ENCODE data around the gene NACA2. TPM values are rescaled to one million over a fixed set of nuclear protein-coding genes. Genes with fewer than 3 reads are reported as not detected.

NACA2 gene
- total RNA-seq, 3 donors from 2014 or later: not detected

DNA sequence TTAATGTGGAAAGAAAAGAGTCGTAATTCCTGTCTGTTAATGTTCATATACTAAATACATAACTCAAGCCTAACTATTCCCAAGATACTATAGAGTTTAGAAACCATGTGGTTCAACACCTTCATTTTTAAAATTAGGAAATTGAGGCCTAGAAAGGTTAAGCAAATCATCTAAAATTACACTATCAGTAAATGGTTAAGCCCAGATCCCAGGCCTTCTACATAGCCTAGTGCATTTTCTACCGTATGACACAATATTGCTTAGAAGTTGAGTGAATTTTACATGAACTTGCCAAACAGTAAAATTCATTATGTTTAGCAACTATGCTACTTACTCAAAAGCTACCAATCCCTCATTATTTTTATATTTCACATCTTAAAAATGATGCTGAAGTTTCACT lies 6.8 kb downstream of the NACA2 start:
- no peaks in the 10 kb centered on the region for H3K36me3 ChIP-seq
- no peak for DNase-seq (ENCODE audit: low spot score in 2 of 2)
- no peaks in the 10 kb centered on the region for H3K27me3 ChIP-seq
- intact Hi-C loops (cut with DNase I; ENCODE audit: low total_unique reads): no loop called here
- TF ChIP-seq POLR2A (IDR thresholded peaks at IDR 0.05) (no peak), POLR2AphosphoS5 (IDR thresholded peaks at IDR 0.05) (no peak)
- TF ChIP-seq, protein P1, sequence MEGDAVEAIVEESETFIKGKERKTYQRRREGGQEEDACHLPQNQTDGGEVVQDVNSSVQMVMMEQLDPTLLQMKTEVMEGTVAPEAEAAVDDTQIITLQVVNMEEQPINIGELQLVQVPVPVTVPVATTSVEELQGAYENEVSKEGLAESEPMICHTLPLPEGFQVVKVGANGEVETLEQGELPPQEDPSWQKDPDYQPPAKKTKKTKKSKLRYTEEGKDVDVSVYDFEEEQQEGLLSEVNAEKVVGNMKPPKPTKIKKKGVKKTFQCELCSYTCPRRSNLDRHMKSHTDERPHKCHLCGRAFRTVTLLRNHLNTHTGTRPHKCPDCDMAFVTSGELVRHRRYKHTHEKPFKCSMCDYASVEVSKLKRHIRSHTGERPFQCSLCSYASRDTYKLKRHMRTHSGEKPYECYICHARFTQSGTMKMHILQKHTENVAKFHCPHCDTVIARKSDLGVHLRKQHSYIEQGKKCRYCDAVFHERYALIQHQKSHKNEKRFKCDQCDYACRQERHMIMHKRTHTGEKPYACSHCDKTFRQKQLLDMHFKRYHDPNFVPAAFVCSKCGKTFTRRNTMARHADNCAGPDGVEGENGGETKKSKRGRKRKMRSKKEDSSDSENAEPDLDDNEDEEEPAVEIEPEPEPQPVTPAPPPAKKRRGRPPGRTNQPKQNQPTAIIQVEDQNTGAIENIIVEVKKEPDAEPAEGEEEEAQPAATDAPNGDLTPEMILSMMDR (IDR thresholded peaks at IDR 0.05): no peak
- H3K4me3 ChIP-seq: no peak overlapping the region
- no peaks in the 10 kb centered on the region for H3K4me1 ChIP-seq
- no peaks in the 10 kb centered on the region for H3K9me3 ChIP-seq
- no peak overlapping the region for H3K27ac ChIP-seq

DNA sequence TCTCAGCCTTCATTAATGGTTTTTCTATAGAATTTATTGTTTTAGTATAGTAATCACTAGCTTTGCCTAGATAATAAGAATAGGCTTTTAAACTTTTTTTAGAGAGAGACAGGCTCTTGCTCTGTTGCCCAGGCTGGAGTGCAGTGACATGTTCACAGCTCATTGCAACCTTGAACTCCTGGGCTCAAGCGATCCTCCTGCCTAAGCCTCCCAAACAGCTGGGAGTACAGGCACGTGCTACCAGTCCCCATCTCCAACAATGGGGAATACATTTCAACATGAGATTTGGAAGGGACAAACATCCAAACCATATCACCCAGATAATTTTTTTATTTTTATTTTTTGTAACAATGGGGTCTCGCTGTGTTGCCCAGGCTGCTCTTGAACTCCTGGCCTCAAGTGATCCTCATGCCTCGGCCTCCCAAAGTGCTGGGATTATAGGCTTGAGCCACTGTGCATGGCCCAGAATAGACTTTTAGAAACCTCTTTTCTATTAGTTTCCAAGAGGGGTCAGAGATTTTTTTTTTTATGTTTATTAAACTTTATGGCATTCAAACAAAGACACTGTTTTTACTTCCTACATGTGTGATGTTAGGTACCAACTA lies 7.3 kb downstream of the NACA2 start:
- Histone ChIP-seq H3K9me3 (no peaks in the 10 kb centered on the region), H3K36me3 (no peaks in the 10 kb centered on the region), H3K27me3 (no peaks in the 10 kb centered on the region), H3K27ac (no peak overlapping the region), H3K4me3 (no peak overlapping the region), H3K4me1 (no peaks in the 10 kb centered on the region)
- intact Hi-C loops (cut with DNase I; ENCODE audit: low total_unique reads): no loop called here
- TF ChIP-seq POLR2A (IDR thresholded peaks at IDR 0.05): no peak
- TF ChIP-seq, protein P1 (IDR thresholded peaks at IDR 0.05): no peak
- DNase-seq (ENCODE audit: low spot score in 2 of 2): no peak

DNA sequence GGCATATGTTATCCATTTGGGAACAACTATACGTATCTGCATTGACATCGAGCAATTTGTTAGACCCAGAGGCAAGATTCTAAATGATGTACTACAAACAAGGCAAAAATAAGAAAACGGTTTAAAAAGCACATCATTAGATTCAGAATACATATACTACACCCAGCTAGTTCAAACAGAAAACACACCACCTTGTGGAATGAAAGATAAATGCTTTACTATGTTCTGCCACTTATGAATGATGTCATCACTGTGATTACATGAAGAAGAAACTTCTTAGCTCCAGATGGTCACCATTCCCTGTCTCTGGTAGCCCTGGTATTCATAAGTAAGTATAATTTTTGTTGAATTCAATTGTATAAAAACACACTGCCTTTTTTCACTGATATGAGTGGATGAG lies 7.8 kb downstream of the NACA2 start:
- Histone ChIP-seq H3K4me3 (no peak overlapping the region), H3K4me1 (no peaks in the 10 kb centered on the region), H3K27me3 (no peaks in the 10 kb centered on the region), H3K27ac (no peak overlapping the region), H3K36me3 (no peaks in the 10 kb centered on the region), H3K9me3 (no peaks in the 10 kb centered on the region)
- no peak for DNase-seq (ENCODE audit: low spot score in 2 of 2)
- TF ChIP-seq POLR2A (IDR thresholded peaks at IDR 0.05) (no peak), POLR2AphosphoS5 (IDR thresholded peaks at IDR 0.05) (no peak)
- TF ChIP-seq, protein P1 (IDR thresholded peaks at IDR 0.05): no peak
- intact Hi-C loops (cut with DNase I; ENCODE audit: low total_unique reads): no loop called here

DNA sequence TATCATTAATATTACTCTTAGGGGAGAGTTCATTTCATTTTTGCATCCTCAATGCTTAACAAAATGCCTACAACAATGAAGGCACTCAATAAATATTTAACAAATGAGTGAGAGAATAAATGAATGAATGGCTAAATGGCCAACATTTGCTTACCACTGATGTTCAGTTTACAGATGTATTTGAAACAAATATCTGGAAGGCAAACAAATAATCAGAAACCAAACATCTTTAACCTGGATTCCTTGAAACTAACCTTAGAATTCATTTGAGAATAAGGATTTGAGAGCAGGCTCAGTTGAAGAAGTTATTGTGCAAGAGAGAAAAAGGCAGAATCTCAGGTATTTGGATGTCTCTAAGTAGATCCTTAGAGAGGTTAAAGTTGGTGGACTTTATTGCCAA lies 8.4 kb downstream of the NACA2 start:
- H3K9me3 ChIP-seq: no peaks in the 10 kb centered on the region
- DNase-seq (ENCODE audit: low spot score in 2 of 2): no peak
- H3K27ac ChIP-seq: no peak overlapping the region
- no peak overlapping the region for H3K4me3 ChIP-seq
- intact Hi-C loops (cut with DNase I; ENCODE audit: low total_unique reads): no loop called here
- no peaks in the 10 kb centered on the region for H3K27me3 ChIP-seq
- no peak for TF ChIP-seq POLR2A (IDR thresholded peaks at IDR 0.05)
- TF ChIP-seq, protein P1 (IDR thresholded peaks at IDR 0.05): no peak
- TF ChIP-seq POLR2AphosphoS5 (IDR thresholded peaks at IDR 0.05): no peak
- H3K4me1 ChIP-seq: no peaks in the 10 kb centered on the region
- no peaks in the 10 kb centered on the region for H3K36me3 ChIP-seq

DNA sequence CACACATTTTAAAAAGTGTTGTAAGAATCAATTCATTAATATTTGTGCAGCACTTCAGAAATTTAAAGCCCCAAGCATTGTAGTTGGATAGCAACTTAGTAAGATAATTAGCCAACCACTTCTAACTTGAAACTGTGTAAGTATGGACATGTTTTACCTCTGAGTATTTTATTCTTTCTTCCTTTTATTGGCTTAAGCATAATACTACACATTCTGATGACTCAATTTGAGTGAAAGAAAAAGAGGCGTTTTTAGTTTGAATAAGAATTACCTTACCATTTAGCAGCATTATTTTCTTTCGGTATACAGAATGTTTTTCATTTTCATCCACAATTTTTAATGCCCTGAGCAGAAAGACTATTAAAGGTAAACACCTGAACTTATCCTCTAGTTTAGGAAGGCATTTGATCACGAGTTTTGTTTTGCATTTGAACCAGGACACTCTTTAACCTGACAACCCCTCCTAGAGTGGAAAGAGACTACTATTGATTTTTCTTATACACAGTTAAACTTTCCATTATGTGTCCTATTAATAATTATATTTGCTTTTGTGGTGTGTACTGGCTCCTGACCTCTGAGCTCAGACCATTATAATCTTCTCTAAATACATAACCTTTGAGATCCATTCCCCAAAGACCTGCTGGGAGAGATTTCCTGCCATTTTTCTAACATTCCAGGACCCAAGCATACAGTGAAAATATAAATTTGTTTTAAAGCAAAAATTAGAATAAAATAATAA lies 9.2 kb downstream of the NACA2 start:
- no peaks in the 10 kb centered on the region for H3K4me1 ChIP-seq

More for the DNA sequence above, 9.2 kb downstream of the NACA2 start:
- no peak overlapping the region for H3K4me3 ChIP-seq
- no peak overlapping the region for H3K27ac ChIP-seq
- TF ChIP-seq POLR2AphosphoS5 (IDR thresholded peaks at IDR 0.05) (no peak), POLR2A (IDR thresholded peaks at IDR 0.05) (no peak)
- TF ChIP-seq, protein P1 (IDR thresholded peaks at IDR 0.05): no peak
- H3K9me3 ChIP-seq: no peaks in the 10 kb centered on the region
- DNase-seq (ENCODE audit: low spot score in 2 of 2): no peak
- intact Hi-C loops (cut with DNase I; ENCODE audit: low total_unique reads): no loop called here
- no peaks in the 10 kb centered on the region for H3K27me3 ChIP-seq
- H3K36me3 ChIP-seq: no peaks in the 10 kb centered on the region
